Panc1 (cell line): ENCODE measurements around the gene DYNLL2.

ENCODE experiments used
- TF ChIP-seq, protein P1 (sequence below): fragments of 450-650 bp; IDR thresholded peaks from 2 replicates; pipeline ENCODE4 v1.5.1; 2017; ENCODE audit warnings: mild to moderate bottlenecking
- TF ChIP-seq, protein P2 (sequence below), 2 experiments: IDR thresholded peaks; 2 replicates each; pipeline ENCODE4 v1.6.1; 2011 to 2012; ENCODE audit warnings: low read depth in 2 of 2, control low read depth in 1 of 2, low read length in 1 of 2, mild to moderate bottlenecking in 1 of 2, moderate library complexity in 1 of 2; ENCODE audit not compliant: insufficient read depth in 1 of 2

- TF ChIP-seq, protein P1, sequence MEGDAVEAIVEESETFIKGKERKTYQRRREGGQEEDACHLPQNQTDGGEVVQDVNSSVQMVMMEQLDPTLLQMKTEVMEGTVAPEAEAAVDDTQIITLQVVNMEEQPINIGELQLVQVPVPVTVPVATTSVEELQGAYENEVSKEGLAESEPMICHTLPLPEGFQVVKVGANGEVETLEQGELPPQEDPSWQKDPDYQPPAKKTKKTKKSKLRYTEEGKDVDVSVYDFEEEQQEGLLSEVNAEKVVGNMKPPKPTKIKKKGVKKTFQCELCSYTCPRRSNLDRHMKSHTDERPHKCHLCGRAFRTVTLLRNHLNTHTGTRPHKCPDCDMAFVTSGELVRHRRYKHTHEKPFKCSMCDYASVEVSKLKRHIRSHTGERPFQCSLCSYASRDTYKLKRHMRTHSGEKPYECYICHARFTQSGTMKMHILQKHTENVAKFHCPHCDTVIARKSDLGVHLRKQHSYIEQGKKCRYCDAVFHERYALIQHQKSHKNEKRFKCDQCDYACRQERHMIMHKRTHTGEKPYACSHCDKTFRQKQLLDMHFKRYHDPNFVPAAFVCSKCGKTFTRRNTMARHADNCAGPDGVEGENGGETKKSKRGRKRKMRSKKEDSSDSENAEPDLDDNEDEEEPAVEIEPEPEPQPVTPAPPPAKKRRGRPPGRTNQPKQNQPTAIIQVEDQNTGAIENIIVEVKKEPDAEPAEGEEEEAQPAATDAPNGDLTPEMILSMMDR = no peak
- TF ChIP-seq, protein P2, sequence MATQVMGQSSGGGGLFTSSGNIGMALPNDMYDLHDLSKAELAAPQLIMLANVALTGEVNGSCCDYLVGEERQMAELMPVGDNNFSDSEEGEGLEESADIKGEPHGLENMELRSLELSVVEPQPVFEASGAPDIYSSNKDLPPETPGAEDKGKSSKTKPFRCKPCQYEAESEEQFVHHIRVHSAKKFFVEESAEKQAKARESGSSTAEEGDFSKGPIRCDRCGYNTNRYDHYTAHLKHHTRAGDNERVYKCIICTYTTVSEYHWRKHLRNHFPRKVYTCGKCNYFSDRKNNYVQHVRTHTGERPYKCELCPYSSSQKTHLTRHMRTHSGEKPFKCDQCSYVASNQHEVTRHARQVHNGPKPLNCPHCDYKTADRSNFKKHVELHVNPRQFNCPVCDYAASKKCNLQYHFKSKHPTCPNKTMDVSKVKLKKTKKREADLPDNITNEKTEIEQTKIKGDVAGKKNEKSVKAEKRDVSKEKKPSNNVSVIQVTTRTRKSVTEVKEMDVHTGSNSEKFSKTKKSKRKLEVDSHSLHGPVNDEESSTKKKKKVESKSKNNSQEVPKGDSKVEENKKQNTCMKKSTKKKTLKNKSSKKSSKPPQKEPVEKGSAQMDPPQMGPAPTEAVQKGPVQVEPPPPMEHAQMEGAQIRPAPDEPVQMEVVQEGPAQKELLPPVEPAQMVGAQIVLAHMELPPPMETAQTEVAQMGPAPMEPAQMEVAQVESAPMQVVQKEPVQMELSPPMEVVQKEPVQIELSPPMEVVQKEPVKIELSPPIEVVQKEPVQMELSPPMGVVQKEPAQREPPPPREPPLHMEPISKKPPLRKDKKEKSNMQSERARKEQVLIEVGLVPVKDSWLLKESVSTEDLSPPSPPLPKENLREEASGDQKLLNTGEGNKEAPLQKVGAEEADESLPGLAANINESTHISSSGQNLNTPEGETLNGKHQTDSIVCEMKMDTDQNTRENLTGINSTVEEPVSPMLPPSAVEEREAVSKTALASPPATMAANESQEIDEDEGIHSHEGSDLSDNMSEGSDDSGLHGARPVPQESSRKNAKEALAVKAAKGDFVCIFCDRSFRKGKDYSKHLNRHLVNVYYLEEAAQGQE (IDR thresholded peaks at IDR 0.05; ENCODE audit: insufficient read depth in 1 of 2, low read depth in 2 of 2, low read length in 1 of 2) = no peak
Measured at GRCh38 chr17:58081646-58082340, 1.4 kb upstream of the DYNLL2 start.
